Measurements from ENCODE around the gene SEMA4C.

DNA sequence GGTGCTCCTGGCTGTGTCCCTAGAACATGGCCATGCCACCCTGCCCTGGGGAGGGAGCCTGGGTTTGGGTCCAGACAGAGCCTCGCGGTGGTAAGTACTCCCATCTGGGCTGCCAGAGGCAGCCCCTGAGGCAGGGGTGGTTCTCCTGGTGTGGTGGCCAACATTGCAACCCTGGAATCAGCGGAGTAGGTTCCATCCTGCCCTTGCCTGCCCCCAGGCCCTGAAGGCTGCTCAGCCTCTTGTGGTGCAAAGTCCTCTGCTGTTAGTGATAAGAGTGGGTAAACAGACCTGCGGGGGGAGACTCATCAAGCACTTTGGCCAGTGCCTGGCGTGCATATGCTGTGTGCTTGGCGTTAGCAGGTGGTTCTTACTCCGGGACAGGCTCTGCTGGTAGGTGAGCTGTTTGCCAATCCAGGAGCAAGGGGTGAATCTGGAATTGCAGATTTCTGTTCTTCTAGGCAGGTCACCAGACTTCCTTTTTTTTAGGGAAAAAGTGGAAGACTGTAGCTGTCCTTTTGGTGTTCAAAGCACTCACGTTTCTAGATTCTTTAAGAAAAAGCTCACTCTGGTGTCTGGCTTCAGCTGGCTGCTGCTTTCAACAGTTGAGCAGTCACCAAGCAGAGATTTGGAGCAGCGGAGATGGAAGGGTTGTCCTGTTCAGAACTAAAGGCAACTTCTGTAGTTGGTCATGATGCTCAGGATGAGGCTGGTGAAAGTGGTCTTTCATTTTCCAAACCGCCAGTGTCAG lies 50.6 kb downstream of the SEMA4C start:
- TF ChIP-seq, protein P1, sequence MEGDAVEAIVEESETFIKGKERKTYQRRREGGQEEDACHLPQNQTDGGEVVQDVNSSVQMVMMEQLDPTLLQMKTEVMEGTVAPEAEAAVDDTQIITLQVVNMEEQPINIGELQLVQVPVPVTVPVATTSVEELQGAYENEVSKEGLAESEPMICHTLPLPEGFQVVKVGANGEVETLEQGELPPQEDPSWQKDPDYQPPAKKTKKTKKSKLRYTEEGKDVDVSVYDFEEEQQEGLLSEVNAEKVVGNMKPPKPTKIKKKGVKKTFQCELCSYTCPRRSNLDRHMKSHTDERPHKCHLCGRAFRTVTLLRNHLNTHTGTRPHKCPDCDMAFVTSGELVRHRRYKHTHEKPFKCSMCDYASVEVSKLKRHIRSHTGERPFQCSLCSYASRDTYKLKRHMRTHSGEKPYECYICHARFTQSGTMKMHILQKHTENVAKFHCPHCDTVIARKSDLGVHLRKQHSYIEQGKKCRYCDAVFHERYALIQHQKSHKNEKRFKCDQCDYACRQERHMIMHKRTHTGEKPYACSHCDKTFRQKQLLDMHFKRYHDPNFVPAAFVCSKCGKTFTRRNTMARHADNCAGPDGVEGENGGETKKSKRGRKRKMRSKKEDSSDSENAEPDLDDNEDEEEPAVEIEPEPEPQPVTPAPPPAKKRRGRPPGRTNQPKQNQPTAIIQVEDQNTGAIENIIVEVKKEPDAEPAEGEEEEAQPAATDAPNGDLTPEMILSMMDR (IDR thresholded peaks at IDR 0.05): no peak
- no peak for TF ChIP-seq POLR2A (IDR thresholded peaks at IDR 0.05)
- TF ChIP-seq EP300 (IDR thresholded peaks at IDR 0.05): no peak

All from gastroesophageal sphincter (tissue), 3 donors.